Hepatocyte (in vitro differentiated cells): Measurements from ENCODE around the gene CCDC183.

Source experiments
- CTCF ChIP-seq: fragments of 200-600 bp; sonication (generic); IDR thresholded peaks from 2 replicates; pipeline ENCODE4 v1.5.1; 2016; ENCODE audit warnings: antibody characterized with exemption, mild to moderate bottlenecking; ENCODE audit not compliant: poor library complexity
- EZH2phosphoT487 ChIP-seq: fragments of 200-600 bp; sonication (generic); IDR thresholded peaks from one replicate; pipeline ENCODE4 v1.6.1; 2018; ENCODE audit warnings: antibody characterized with exemption, mild to moderate bottlenecking, low read depth, moderate library complexity; ENCODE audit not compliant: unreplicated experiment, severe bottlenecking

DNA sequence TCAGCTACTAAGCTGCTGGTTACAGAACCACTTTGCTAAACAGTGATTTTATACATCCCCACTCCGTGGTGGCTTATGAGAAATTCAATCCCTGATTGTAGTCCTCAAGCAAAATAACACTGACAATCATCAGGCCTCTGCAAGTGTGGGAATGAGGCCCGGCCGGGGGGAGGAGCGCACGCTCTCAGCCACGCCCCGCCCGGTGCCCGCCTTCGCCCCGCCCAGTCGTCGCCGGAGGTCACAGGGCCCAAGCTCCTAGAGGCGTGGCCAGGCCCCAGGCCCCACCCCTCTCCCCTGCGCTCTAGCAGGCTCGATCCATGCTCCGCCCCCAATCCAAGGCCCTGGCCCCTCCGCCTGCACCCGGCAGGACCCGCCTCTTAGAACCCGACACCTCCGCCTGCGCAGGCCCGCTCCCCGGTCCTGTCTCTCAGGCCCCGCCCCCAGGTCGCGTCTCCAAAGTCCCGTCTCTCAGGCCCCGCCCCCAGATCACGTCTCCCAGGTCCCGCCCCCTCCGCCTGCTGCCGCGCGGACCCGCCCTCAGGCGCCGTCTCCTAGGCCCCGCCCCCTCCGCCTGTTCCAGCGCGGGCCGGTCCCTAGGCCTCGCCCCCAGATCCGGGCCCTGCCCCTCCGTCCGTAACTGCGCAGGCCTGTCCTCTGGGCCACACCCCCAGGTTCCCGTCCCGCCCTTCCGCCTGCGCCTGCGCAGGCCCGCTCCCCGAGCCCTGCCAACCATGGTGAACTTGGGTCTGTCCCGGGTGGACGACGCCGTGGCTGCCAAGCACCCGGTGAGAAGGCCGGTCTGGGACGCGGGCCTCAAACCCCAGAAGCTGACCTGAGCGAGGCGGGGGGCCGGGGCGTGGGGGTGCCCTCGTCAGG, 5.3 kb upstream of the CCDC183 start, which contains the start of gene TMEM141:
- TF ChIP-seq CTCF: no peak
- no peak for TF ChIP-seq EZH2phosphoT487
